SK-N-MC (cell line): Measurements from ENCODE around the gene ABTB2.

Source experiments
- EZH2 ChIP-seq: fragments of 200-600 bp; sonication (generic); IDR thresholded peaks from one replicate; pipeline ENCODE4 v1.6.1; 2017; ENCODE audit warnings: antibody characterized with exemption
- FOXP2 ChIP-seq: optimal IDR thresholded peaks from 2 replicates; pipeline ENCODE3; 2011; ENCODE audit warnings: mild to moderate bottlenecking, moderate library complexity; ENCODE audit not compliant: insufficient read depth; ENCODE audit errors: extremely low read length, control extremely low read depth
- POLR2AphosphoS5 ChIP-seq: IDR thresholded peaks from 2 replicates; pipeline ENCODE4 v1.6.1; 2012; ENCODE audit warnings: mild to moderate bottlenecking, low read depth, low read length, borderline replicate concordance

GRCh38 chr11:34226210-34226609 is 131.6 kb downstream of the ABTB2 start:
- no peak for TF ChIP-seq POLR2AphosphoS5
- no peak for TF ChIP-seq EZH2
- TF ChIP-seq FOXP2 = no peak
